ENCODE data around the gene ESF1. TPM values are rescaled to one million over a fixed set of nuclear protein-coding genes. Genes with fewer than 3 reads are reported as not detected.

ESF1 gene
- total and polyA plus RNA-seq, 2 of the 8 experiments (the other 6 are each of a cell fraction or from before 2014, with no cell fraction given) = 1.1 to 32.9 TPM

GRCh38 chr20:13784893-13785715 is at the start of gene ESF1, which contains the start of gene NDUFAF5 (continued):
- TF ChIP-seq RBBP5 (IDR thresholded peaks at IDR 0.05; ENCODE audit: borderline replicate concordance, low read depth, low read length) (peak; percentile 92), GABPA (IDR thresholded peaks at IDR 0.05; ENCODE audit: borderline replicate concordance, insufficient read depth, low read length) (no peak), SRF (IDR thresholded peaks at IDR 0.05; ENCODE audit: low read depth, low read length) (no peak), JUND (IDR thresholded peaks at IDR 0.05; ENCODE audit: low read length) (no peak), CHD2 (IDR thresholded peaks at IDR 0.05; ENCODE audit: low read length) (peak; percentile 67), SIN3A (conservative IDR thresholded peaks at IDR 0.05 in 1 of 2, IDR thresholded peaks at IDR 0.05 in 1 of 2; ENCODE audit: low read depth in 1 of 2, low read length in 2 of 2) (peak; percentile 49 to 88; a peak in 2 of 4 replicates)

Measured in H1 (cell line).